GM21825 (cell line): Measurements from ENCODE around the gene PIWIL4.
"Not testable (repeated sequence)": the region's sequence is repeated elsewhere in the genome, so short reads cannot be mapped to it uniquely, and the experiment has no call there.

Experiments
- ATAC-seq: cut with Tn5 transposase; IDR thresholded peaks from one replicate; pipeline ENCODE4 v1.9.1; 2021; ENCODE audit warnings: mild to moderate bottlenecking, moderate library complexity; ENCODE audit not compliant: unreplicated experiment

The PIWIL4 gene

DNA sequence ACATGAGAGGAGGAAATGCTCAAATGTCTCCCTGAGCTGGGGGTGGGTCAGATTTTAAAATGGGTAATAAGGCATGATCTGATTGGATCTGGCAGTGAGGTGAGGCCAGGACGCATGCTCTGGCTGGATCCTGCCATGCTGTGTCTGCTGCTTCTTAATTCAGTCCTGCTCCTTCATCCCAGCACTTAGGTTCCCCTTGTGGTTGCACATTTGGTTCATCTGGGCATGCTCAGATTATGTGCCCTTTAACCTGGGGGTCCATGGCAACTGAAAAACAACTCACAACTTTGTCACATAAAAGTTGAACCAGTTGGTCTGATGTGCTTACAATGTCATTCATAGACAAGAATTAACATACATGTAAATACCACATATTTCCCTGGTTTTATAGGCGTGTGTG is 67.9 kb downstream of the PIWIL4 start:
- ATAC-seq, result no peak

DNA sequence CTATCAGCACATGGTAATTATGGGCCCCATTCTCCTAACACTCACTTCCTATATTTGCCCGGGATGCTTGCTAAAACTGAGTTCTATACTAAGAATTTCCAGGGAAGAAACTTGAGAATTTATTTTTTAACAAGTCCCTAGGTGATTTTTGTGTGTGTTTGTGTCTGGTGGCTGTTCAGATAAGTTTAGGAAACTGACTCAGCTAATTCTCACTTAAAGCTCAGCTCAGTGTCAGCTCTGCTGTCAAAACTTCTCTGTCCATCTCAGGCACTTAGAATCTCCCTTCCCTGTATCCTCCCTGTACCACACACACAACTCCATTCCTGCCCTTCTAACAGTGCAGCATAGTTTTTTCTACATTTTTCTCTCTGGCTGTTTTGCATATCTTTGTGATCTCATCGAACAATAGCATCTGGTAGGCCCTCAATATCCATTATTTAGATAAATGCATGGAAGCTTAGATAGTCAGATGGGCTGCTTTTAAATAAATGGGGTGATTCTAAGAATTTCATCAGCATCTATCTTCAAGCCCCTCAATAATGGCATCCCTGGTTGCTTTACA is 69.3 kb downstream of the PIWIL4 start:
- no peak for ATAC-seq

DNA sequence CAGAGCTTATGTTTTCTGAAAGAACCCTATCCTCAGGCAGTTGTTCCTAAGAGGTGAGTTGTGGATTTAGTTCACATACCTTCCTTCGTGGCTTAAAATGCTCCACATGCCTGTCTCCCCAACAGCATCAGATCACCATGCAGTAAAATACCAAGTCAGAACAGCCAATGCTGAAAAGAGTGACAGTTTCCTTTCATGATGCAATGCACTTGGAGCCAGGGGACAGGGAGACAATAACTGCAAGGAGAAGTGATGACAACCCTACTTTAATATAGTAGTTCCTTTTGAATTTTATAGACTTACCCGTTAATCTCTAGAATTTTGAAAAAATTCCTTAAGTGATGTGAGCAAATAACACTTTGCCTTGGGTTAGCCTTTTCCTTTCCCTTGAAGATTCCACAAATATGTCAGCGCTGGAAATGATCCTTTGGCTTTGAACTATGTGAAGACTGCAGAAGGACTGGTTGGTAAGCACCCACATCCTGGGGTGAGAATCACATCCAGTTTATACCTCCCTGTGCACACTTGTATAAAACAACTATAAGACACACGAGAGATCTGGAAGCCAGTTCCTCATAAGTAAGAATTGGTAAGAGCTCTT is 71.2 kb downstream of the PIWIL4 start:
- ATAC-seq, result no peak

DNA sequence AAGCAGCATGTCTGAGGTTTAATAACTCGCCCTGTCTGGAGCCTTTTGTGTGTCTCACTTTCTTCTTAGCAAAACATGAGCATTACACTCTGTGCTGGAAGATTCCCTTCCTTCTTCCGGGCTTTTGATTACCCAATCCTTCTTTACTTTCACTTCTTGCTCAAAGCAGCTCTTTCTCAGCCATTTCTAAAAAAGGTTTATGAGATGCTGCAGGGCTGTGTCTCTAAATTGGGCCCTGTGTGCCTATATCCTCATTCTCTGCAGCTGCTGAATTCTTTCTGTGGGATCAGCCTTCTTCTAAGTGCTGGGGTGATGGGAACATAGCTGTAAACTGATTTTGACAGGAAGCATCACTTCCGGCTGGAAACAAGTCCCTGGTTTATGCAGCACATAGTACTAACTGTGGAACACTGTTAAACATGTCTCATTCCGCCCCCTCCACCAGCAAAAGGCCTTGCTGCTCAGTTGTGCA is 71.8 kb downstream of the PIWIL4 start:
- ATAC-seq, result no peak

DNA sequence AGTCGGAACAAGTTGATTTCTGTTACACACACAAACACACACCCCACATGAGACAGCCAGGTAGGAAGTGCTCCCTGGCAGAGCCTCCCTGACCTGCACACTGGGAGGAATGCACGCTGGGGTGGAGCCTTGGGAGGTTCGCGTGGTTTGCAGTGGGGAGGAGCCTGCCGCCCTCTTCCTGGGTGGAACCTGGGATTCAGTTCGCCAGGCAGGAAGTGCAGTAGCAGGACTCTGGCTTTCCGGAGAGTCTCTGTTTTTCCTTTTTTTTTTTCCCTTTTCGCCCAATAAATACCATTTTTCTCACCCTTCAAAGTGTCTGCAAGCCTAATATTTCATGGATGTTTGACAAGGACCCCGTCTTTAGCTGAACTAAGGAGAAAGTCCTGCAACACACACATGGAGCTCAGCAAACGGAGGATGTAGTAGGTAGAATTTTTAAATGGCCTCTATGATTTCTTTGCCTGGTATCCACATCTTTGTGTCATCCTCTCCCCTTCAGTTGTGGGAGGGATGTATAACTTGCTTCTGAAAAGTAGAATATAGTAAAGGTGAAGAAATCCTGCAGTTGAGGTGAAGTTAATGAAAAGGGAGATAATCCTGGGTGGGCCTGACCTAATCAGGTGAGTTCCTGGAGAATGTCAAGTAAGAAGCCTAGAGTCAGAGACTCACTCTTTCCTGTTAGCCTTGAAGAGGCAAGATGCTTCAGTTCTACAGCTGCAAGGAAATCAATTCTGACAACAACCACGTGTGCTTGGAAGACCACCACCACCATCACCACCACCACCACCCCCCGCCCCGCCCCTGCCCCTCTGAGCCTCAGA is 72.9 kb downstream of the PIWIL4 start:
- ATAC-seq, result no peak

DNA sequence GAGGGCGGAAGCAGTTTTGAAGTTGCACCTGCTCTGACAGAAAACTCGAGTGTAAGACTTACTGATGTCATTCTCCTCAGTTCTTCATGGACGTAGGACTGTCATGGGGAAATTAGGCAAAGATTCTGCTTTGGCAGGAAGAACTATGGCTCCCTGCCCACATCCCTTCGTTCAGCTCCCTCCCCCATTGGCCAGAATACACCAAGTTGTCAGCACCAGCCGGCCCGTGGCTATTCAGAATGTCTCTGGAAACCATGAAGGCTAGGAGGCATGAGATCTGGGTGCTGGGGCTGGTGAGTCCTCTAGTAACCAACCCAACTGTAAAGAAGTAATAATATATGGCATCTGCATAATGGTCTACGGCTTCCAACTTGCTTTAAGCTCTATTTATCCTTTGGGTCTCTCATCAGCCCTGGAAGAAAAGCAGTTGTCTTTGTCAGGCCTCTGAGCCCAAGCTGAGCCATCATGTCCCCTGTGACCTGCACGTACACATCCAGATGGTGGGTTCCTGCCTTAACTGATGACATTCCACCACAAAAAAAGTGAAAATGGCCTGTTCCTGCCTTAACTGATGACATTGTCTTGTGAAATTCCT is 74.1 kb downstream of the PIWIL4 start:
- ATAC-seq, result no peak

DNA sequence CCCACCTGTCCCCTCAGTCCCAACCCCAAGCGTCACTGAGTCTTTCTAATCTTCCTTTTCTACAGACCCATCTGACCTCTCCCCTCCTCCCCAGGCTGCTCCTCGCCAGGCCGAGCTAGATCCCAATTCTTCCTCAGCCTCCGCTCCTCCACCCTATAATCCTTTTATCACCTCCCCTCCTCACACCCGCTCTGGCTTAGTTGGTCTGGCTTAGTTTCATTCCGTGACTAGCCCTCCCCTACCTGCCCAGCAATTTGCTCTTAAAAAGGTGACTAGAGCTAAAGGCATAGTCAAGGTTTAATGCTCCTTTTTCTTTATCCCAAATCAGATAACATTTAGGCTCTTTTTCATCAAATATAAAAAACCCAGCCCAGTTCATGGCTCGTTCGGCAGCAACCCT is 76.0 kb downstream of the PIWIL4 start:
- not testable (repeated sequence) for ATAC-seq

DNA sequence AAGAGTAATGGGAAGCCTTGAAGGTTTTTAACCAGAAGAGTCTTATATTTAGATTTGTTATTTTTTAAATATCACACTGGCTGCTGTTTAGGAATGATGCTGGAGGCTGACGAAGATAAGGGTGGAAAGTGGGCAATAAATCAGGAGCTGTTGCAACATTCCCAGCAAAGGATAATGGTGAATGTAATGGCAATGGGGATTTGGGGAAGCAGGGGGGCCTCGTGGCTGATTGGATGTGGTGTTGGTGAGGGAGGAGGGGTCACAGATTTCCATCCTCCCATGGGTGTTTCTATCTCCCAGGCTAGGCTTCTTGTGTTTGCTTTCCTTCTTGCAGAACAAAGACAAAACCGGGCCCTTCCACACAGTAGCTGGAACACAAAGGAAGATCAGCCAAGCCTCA is 80.8 kb downstream of the PIWIL4 start:
- no peak for ATAC-seq

DNA sequence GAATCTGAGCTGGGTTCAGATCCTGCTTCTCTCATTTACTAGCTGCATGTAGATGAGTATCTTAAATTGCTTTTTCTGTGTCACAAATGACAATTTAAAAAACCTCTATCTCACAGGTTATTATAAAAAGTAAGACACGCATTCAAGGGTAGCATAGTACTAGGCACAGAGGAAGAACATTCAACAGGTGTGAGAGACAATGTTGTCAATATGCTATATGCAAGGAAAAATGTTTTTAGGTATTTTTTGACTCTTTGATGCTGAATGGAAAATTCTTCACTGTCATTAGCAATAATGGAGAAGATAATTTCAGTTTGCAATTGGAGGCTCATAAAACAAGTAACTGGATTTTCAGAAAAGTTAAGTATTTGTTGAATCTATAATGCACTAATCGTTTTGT is 81.6 kb downstream of the PIWIL4 start:
- no peak for ATAC-seq

DNA sequence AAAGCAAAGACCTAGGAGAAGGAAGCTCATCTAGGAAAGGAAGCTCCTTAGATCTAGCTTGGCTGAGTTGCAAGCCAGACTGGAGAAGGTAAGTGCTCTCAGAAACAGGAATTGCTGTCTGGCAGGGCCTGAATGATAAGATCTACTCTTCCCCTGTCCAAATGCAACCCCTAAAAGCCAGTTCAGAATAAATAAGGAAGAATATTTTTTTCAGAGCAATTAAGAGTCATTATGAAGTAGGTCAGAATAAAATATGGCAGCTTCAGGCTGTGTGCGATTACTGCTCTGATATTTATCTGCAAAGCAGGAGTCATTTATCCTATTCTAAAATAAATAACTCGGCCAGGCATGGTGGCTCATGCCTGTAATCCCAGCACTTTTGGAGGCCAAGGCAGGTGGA is 82.1 kb downstream of the PIWIL4 start:
- ATAC-seq, result no peak

DNA sequence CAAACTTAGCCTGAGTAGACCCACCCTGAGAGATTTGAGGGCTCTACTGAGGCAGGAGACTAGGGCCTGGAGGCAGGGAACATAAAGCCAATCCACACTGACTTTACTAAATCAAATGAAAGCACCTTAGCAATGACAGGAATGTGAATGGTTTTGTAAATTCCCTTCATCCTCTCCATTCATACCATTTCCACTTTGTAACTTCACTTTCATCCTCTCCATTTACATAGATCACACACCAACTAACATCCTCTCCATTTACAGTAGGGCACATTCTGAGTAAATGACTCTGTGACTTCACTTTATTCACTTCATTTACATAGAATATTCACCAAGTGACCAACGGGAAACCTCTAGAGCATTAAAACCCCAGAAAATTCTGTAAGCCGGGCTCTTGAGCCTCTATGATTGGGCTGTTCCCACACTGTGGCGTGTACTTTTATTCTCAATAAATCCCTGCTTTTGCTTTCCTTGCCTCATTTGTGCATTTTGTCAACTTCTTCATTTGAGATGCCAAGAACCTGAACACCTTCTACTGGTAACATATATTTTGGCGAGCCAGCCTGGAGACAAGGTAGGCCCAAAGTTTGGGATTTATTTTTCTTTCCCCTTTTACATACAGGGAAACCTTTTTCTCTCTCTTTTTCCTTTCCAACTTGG is 82.9 kb downstream of the PIWIL4 start:
- ATAC-seq, result no peak

DNA sequence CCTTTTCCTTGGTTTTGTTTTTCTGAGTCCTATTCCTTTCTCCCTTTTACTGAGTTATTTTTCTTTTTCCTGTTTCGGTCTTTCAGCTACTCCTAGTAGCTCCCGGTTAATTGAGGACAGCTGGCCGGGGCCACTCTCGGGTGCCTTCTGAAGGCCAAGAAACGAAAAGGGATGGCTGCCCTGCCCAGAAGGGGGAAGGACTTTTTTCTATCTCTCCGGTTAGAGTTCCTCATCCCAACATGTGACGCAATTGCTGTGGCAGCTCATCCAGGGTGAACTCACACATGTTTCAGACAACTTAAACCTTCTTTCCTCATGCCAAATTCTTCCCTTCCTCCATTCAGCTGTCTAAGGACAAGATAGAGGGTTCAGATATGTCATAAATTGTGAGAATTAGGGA is 83.6 kb downstream of the PIWIL4 start:
- no peak for ATAC-seq

DNA sequence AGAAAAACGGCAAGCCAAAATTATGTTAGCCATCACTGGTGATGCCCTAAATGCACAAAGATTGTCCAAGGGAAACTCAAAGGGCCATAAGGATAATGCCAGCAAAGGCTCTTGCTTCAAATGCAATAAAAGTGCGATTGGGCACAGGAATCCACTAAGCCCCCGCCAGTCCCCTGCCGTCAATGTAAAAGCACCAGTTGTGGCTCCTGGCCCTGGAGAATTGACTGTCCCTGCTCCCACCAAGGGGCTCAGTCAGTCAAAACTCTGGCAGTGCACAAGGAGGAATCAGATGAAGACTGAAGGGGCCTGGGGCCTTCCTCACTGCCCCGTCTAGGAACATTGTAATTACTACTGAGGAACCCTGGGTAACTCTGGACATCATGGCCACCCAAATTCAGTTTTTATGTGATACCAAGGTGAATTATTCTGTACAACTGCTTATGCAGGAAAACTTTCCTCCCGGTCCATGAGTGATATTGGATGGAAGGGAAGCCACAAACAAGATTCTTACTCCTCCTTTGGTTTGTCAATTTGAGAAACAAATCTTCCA is 85.6 kb downstream of the PIWIL4 start:
- no peak for ATAC-seq

DNA sequence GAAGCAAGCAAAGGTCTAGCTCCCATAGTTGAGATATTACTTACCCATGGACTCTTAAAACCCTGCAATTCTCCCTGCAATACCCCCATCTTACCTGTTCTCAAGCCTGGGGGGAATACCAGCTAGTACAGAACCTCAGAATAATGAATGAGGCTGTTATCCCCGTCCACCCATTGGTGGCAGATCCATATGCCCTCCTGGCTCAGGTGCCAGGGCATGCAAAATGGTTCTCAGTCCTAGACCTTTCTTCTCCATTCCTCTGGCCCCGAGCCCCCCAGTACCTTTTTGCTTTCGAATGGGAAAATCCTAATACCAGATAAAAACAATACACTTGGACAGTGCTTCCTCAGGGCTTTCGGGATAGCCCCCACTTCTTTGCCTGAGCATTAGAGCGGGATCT is 86.4 kb downstream of the PIWIL4 start:
- no peak for ATAC-seq

DNA sequence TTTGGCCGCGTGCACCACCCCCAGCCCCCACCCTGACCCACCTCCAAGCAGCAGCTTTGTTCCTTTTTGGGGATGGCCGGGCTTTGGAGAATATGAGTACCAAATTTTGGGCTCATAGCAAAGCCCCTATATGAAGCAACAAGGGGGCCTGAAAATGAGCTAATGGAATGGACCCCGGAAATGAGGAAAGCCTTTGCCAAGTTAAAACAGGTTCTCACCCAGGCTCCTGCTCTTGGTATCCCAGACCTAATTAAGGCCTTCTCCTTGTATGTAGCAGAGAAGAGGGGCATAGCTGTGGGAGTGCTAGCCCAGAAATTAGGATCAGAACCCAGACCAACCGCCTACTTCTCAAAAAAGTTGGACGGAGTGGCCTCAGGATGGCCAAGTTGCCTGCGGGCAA is 87.0 kb downstream of the PIWIL4 start:
- ATAC-seq, result no peak

DNA sequence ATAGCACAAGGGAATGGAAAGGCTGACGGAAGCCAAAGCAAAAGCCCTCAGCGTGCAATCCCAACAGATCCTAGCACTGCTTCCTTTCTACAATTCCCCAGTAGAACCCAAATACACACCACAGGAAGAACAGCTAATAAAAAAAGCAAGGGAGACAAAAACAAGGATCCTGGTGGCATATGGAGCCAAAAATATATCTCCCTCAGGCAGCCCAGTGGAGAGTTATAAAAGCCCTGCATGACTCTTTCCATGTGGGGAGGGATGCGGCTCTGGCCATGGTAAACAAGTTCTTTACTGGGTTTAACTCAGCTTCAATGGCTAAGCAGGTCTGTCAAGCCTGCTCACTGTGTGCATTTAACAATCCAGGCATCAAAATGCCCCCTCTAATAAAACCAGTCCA is 88.1 kb downstream of the PIWIL4 start:
- no peak for ATAC-seq

DNA sequence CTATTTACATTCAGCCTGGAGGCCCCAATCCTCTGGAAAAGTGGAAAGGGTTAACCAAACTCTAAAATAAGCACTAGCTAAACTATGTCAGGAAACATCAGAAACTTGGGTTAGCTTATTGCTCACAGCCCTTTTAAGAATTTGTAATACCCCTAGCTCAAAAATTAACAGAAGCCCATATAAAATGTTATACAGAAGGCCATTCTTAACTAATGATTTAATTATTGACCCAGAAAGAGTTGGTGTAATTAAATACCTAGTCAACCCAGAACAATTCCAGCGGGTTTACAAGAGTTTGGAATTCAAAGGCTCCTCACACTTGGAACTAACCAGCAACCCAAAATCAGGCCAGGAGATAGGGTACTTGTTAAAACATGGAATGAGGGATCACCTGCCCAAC is 88.8 kb downstream of the PIWIL4 start:
- no peak for ATAC-seq

DNA sequence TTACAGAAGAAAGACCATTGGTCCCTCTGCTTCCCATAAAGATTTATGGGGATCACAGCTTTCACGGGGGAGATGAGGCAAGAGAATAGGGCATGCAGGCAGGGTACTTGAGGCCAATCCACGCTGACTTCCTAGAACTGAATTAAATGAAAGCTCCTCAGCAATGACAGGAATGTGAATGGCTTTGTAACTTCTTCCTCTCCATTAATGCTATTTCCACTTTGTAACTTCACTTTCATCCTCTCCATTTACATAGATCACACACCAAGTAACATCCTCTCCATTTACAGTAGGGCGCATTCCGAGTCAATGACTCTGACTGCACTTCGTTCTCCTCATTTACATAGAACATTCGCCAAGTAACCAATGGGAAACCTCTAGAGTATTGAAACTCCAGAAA is 89.8 kb downstream of the PIWIL4 start:
- no peak for ATAC-seq

DNA sequence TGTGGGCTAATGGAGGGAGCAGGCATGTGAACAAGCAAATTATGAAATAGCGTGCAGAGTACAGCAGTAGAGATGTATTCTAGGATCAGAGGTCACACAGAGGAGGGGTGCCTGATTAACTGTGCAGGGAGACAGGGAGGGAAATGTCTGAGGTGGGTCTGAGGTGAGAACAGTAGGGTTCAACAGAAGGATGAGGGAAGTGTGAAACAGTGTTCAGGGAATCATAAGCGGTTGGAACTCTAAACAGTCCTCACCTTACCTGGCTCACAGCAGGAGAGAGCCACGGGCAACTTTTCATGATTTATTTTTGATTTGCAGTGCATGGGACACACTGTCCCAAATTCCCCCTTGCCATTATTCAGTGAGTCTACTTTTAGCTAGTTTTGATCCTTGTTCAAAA is 90.5 kb downstream of the PIWIL4 start:
- no peak for ATAC-seq

DNA sequence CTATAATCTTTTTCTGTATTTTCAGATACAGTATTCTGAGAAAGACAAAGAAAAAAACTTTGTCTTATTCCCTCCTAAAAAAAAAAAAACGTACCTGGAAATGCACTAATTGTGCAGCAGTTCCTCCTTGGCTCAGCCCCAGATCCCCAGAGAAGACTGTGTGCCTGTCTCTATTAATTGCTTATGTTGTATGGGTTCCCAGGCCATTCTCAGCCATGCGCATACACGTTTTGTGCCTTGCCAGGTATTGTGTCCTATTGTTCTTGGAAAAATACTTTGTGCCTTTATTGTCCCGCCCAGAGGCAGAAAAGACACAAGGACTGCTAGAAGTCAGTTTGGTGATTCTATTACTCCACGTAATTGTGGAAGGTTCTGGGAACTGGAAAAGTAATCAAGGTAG is 91.2 kb downstream of the PIWIL4 start:
- ATAC-seq, result no peak

DNA sequence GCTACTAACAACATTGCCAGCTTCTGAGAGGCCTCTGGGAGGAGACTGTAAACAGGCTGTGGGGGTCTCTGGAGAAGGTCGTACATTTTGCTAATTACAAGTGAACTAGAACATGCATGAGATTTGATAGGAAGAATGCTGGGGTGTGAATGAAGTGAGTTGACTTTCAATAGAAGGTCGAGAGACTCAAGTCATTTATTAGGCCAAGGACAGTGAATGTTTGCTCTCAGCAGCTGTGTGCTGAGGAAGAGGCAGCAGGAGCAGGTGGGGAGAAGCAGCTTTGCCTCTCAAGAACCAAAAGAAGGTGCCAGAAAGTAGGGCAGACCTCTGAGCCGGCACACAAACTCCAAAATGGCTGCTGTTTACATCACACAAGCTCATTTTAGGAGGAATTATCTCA is 91.7 kb downstream of the PIWIL4 start:
- ATAC-seq, result no peak
